HG03432 (cell line): Measurements from ENCODE around the gene ZNF444.

ENCODE experiments used
- ATAC-seq: cut with Tn5 transposase; IDR thresholded peaks from one replicate; pipeline ENCODE4 v1.9.1; 2021; ENCODE audit warnings: mild to moderate bottlenecking, moderate library complexity; ENCODE audit not compliant: unreplicated experiment

The ZNF444 gene

GRCh38 chr19:56106993-56107392, 34.1 kb upstream of the ZNF444 start:
- ATAC-seq, result no peak

- no peak for ATAC-seq
These were observed 33.3 kb upstream of the ZNF444 start for GRCh38 chr19:56107626-56108351.

GRCh38 chr19:56108447-56109195, 32.5 kb upstream of the ZNF444 start:
- ATAC-seq, result no peak

GRCh38 chr19:56109226-56109625, 31.9 kb upstream of the ZNF444 start:
- ATAC-seq, result no peak

- ATAC-seq, result no peak
These were observed 30.3 kb upstream of the ZNF444 start for GRCh38 chr19:56110515-56111448.

- ATAC-seq, result peak; percentile 79
These were observed 29.3 kb upstream of the ZNF444 start for GRCh38 chr19:56111601-56112312.

GRCh38 chr19:56112313-56112709, 28.8 kb upstream of the ZNF444 start:
- no peak for ATAC-seq

- no peak for ATAC-seq
These were observed 27.9 kb upstream of the ZNF444 start for GRCh38 chr19:56113074-56113632.

- no peak for ATAC-seq
These were observed 26.9 kb upstream of the ZNF444 start for GRCh38 chr19:56114051-56114777.

GRCh38 chr19:56114778-56115110, 26.3 kb upstream of the ZNF444 start:
- ATAC-seq, result no peak

- ATAC-seq, result no peak
These were observed 25.6 kb upstream of the ZNF444 start for GRCh38 chr19:56115490-56115889.

GRCh38 chr19:56116606-56117005, 24.5 kb upstream of the ZNF444 start:
- ATAC-seq, result no peak

- ATAC-seq, result no peak
These were observed 23.7 kb upstream of the ZNF444 start for GRCh38 chr19:56117376-56117884.

GRCh38 chr19:56117889-56118288, 23.2 kb upstream of the ZNF444 start:
- ATAC-seq, result no peak

GRCh38 chr19:56118666-56119581, 22.2 kb upstream of the ZNF444 start:
- no peak for ATAC-seq

- no peak for ATAC-seq
These were observed 21.5 kb upstream of the ZNF444 start for GRCh38 chr19:56119582-56119978.

GRCh38 chr19:56120002-56120370, 21.1 kb upstream of the ZNF444 start:
- no peak for ATAC-seq

GRCh38 chr19:56120371-56121179, 20.5 kb upstream of the ZNF444 start:
- ATAC-seq, result peak; percentile 31
